Cardiac fibroblast (primary cell): ENCODE measurements around the gene DNAJC3.
"Not testable (repeated sequence)": the region's sequence is repeated elsewhere in the genome, so short reads cannot be mapped to it uniquely, and the experiment has no call there.

ENCODE experiments used
- DNase-seq, 2 donors: peaks; one replicate each; pipeline versions ENCODE4 v3.0.0 to v3.0.0-alpha.2; 2010; ENCODE audit warnings: low read depth in 2 of 2
- H3K4me3 ChIP-seq, 2 donors: replicated peaks in 1 of 2; 1 replicate in 1 of 2; 2 replicates in 1 of 2; pipeline ENCODE4 v1.5.1; 2011; ENCODE audit warnings: low read depth in 2 of 2, low read length in 2 of 2, mild to moderate bottlenecking in 2 of 2, moderate library complexity in 1 of 2
- TF ChIP-seq, protein P1 (sequence below): IDR thresholded peaks from one replicate; pipeline ENCODE4 v1.5.1; 2011; ENCODE audit warnings: low read depth, mild to moderate bottlenecking, low read length, inconsistent platforms

The DNAJC3 gene

DNA sequence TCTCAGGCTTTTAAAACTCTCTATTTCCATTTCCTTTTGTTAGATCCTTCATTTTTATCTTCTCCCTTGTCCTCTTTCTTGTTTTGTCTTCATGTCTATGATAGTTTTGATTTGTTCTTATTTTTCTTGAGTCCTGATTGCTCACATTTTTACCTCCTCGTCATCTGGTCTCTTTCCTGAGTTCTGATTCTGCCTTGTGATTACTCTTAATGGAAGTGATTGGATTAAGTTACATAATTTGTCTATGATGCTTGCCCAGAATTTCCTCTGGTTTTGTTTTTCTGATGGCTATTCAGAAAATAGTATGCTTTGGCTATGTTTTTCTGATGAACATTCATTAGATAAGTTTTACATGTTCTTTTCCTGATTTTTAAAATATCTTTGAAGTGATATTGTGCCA, 102.6 kb downstream of the DNAJC3 start:
- DNase-seq: no peak
- no peak overlapping the region for H3K4me3 ChIP-seq
- TF ChIP-seq, protein P1, sequence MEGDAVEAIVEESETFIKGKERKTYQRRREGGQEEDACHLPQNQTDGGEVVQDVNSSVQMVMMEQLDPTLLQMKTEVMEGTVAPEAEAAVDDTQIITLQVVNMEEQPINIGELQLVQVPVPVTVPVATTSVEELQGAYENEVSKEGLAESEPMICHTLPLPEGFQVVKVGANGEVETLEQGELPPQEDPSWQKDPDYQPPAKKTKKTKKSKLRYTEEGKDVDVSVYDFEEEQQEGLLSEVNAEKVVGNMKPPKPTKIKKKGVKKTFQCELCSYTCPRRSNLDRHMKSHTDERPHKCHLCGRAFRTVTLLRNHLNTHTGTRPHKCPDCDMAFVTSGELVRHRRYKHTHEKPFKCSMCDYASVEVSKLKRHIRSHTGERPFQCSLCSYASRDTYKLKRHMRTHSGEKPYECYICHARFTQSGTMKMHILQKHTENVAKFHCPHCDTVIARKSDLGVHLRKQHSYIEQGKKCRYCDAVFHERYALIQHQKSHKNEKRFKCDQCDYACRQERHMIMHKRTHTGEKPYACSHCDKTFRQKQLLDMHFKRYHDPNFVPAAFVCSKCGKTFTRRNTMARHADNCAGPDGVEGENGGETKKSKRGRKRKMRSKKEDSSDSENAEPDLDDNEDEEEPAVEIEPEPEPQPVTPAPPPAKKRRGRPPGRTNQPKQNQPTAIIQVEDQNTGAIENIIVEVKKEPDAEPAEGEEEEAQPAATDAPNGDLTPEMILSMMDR: no peak

DNA sequence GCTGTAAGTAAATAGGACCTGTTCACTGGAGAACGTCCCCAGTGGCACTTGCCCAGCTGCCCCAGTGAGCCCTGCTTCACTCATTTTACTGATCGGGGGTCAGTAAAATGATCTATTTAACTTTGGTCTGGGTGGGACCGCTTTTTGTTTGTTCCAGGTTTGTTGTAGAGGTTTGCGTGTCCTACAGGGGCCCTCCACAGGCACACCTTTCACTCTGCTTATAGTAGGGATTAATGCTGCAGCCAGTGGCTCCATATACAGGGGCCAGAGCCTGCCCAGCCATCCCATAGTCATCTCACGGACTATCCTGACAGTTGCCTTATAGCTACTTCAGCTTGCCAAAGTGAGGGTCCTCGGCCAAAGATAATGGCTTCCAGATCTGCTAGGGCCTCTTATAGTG, 104.1 kb downstream of the DNAJC3 start:
- H3K4me3 ChIP-seq: no peak overlapping the region
- no peak for DNase-seq
- TF ChIP-seq, protein P1: no peak

DNA sequence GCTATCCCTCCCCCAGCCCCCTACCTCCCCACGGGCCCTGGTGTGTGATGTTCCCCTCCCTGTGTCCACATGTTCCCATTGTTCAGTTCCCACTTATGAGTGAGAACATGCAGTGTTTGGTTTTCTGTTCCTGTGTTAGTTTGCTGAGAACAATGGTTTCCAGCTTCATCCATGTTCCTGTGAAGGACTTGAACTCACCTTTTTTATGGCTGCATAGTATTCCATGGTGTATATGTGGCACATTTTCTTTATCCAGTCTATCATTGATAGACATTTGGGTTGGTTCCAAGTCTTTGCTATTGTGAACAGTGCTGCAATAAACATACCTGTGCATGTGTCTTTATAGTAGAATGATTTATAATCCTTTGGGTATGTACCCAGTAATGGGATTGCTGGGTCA, 105.0 kb downstream of the DNAJC3 start:
- DNase-seq, H3K4me3 ChIP-seq: not testable (repeated sequence)

DNA sequence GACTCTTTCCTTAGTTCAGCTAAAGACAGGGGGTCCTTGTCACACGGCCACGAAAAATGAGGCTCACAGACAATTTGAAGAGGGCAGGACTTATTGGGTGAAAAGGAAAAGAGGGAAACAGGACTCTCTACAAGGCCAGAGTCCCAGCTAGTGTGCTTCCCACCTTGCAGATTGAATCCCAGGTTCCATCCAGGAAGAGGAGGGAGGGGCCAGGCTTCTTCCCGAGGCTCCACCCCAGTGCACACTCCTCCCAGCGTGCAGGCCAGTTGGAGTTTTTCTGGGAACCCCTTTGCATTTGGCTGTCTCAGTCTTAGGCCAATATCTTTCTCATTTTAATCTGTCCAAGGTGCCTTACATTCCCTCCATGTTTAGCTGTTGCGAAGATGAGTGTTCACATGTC, 106.8 kb downstream of the DNAJC3 start:
- no peak overlapping the region for H3K4me3 ChIP-seq
- no peak for DNase-seq
- TF ChIP-seq, protein P1: no peak

DNA sequence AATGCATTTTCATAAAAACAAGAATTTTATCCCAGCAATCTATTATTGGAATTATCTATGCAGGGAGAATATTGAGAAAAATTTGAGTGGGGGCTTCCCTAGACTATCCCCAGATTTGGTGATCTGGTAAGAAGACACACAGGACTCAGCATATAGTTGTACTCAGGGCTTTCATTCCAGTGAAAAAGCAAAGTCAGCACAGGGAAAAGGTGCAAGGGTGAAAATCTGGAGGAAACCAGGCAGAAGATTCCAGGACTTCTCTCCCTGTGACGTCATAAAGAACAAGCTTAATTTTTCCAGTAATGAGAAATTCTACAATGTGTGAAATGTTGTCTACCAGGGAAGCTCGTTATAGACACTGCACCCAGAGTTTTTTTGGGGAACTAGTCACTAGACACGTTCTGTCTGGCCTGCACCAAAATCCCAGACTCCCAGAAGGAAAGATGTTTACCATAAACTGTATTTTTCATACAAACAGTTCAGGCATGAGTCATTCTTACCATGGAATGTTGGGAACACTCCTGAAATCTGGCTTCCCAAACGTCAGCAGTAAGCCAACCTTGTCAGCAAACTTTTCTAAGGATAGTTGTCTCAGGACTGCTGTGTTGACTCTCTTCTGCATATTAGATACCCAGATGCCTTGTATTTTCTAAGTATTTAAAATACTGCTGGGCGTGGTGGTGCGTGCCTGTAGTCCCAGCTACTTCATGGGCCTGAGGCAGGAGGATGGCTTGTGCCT, 107.4 kb downstream of the DNAJC3 start:
- no peak overlapping the region for H3K4me3 ChIP-seq
- peak; percentile 66 to 91 for DNase-seq
- TF ChIP-seq, protein P1: no peak

DNA sequence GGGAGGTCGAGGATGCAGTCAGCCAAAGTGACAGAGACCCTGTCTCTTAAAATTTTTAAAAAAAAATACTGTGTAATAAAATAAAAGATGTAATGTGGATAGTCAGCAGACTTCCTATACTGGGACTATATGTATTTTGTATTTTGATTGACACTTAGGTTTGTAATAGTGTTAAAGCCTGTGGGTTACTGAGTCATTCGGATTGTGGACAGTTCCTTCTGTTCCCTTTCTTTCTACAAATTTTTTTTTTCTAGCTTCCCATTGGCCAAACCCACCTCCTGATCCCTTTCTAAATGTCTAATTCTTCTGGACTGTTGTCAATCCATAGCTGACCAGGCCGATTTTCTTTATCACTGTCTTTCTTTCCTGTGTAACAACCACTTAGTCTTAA, 108.0 kb downstream of the DNAJC3 start:
- TF ChIP-seq, protein P1: no peak
- H3K4me3 ChIP-seq: no peak overlapping the region

DNA sequence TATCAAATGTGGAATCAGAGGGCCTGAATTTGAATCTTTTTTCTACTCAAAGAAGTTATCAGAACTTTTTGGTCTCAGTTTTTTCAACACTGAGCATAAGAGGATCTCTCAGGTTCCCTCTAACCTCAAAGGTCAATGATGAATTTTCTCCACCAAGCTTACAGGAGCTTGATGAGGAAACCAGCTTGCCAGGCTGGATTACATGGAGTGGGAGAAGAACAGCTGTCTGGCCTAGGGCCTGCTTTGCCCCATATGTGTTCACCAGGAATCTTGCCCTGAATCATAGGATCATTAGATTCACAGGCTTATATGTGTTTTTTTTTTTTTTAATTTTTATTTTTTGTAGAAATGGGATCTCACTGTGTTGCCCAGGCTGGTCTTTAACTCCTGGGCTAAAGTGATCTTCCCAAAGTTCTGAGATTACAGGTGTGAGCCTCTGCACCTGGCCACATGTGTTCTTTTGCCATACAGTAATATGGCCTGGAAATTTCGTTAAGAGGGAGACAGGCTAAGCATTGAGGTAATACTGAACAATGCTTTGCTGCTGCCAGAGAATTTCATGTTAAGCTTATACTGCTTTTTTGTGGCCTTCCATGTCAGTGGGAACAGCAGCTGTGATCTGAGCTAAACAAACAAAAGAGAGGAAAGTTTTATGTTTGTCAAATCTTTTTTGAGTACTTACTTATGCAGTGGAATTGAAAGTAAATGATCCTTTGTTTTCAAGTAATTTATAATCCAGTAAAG, 110.6 kb downstream of the DNAJC3 start:
- peak in 1 of 2 donors; percentile 9 for DNase-seq
- no peak overlapping the region for H3K4me3 ChIP-seq
- TF ChIP-seq, protein P1: no peak

More for the DNA sequence above, 108.0 kb downstream of the DNAJC3 start:
- peak; percentile 24 to 56 for DNase-seq
